Natural killer cell (primary cell): ENCODE measurements around the gene SPRED3. TPM values are rescaled to one million over a fixed set of nuclear protein-coding genes. Genes with fewer than 3 reads are reported as not detected.

Source experiments
- ATAC-seq, 3 donors: fragments of 150-1000 bp in 2 of 3; fragments of 200-7000 bp in 1 of 3; cut with Tn5 transposase; 1 replicate in 1 of 3; 2 replicates in 2 of 3; pipeline ENCODE4 v1.10.0; 2021; ENCODE audit warnings: mild to moderate bottlenecking in 2 of 3, moderate library complexity in 2 of 3
- DNase-seq, 2 donors: peaks; one replicate each; pipeline versions ENCODE4 v3.0.0 to v3.0.0-alpha.2; 2013 to 2021; ENCODE audit warnings: mixed read lengths in 1 of 2
- H3K27ac ChIP-seq: one replicate; pipeline ENCODE4 v1.5.1; 2013; ENCODE audit warnings: mild to moderate bottlenecking, low read length
- H3K27me3 ChIP-seq: one replicate; pipeline ENCODE4 v1.6.1; 2013; ENCODE audit warnings: low read length; ENCODE audit not compliant: control insufficient read depth, insufficient read depth
- H3K36me3 ChIP-seq: one replicate; pipeline ENCODE4 v1.6.1; 2013; ENCODE audit warnings: low read length; ENCODE audit not compliant: control insufficient read depth, insufficient read depth
- H3K4me1 ChIP-seq: one replicate; pipeline ENCODE4 v1.6.1; 2013; ENCODE audit warnings: low read length; ENCODE audit not compliant: control insufficient read depth, insufficient read depth
- H3K4me3 ChIP-seq: one replicate; pipeline ENCODE4 v1.5.1; 2013; ENCODE audit warnings: low read length
- H3K9me3 ChIP-seq: one replicate; pipeline ENCODE4 v1.6.1; 2013; ENCODE audit warnings: low read length; ENCODE audit not compliant: control insufficient read depth, insufficient read depth
- H3K27ac Mint-ChIP-seq, 2 donors: one replicate each; pipeline ENCODE4 v1.8.0; 2022; ENCODE audit warnings: mild to moderate bottlenecking in 2 of 2, mixed read lengths in 2 of 2, moderate library complexity in 1 of 2
- H3K27me3 Mint-ChIP-seq, 2 donors: one replicate each; pipeline ENCODE4 v1.8.0; 2022; ENCODE audit warnings: low read depth in 2 of 2, mixed read lengths in 2 of 2
- H3K36me3 Mint-ChIP-seq: one replicate; pipeline ENCODE4 v1.8.0; 2022; ENCODE audit warnings: mixed read lengths
- H3K4me1 Mint-ChIP-seq, 2 donors: one replicate each; pipeline ENCODE4 v1.8.0; 2022; ENCODE audit warnings: mixed read lengths in 2 of 2
- H3K4me3 Mint-ChIP-seq: one replicate; pipeline ENCODE4 v1.8.0; 2022; ENCODE audit warnings: mild to moderate bottlenecking, moderate library complexity, mixed read lengths
- H3K9me3 Mint-ChIP-seq, 2 donors: one replicate each; pipeline ENCODE4 v1.8.0; 2022; ENCODE audit warnings: mixed read lengths in 2 of 2
- CTCF ChIP-seq: fragments of 200-600 bp; IDR thresholded peaks from one replicate; pipeline ENCODE4 v1.8.0; 2022; ENCODE audit warnings: antibody characterized with exemption
- WGBS: methylation state at CpG from one replicate; pipeline ENCODE4 v1.1.7; 2013; ENCODE audit warnings: missing lambda C conversion rate; ENCODE audit not compliant: insufficient coverage; 5-methylcytosine and 5-hydroxymethylcytosine counted together
- intact Hi-C: fragments of 100-400 bp; cut with micrococcal nuclease; formaldehyde crosslinking; loops from one replicate; pipeline ENCODE4 v1.14.2; 2022
- total RNA-seq, 4 donors: library from RNA; stranded (reverse); fragments of 120-200 nt in 1 of 4; gene quantifications; one replicate each; pipeline versions ENCODE4 v1.2.3 to v1.2.4, GENCODE V29; 2013 to 2022

The SPRED3 gene
- total RNA-seq, 3 donors from 2014 or later (not counting 1 experiment from before 2014, with no cell fraction given) = 1.1 to 4.2 (median 1.3) TPM

- intact Hi-C loops = no loop called here
- peaks cover 16% of the 10 kb centered on the region for H3K27me3 ChIP-seq
- H3K4me1 ChIP-seq = peaks cover 35% of the 10 kb centered on the region
- peaks cover 21% of the 10 kb centered on the region for H3K36me3 ChIP-seq
- peaks cover 13 to 20% of the 10 kb centered on the region in 2 donors for H3K27me3 Mint-ChIP-seq
- H3K4me1 Mint-ChIP-seq = peaks cover 12 to 19% of the 10 kb centered on the region in 2 donors
- H3K9me3 ChIP-seq = no peaks in the 10 kb centered on the region
- H3K4me3 ChIP-seq = peak overlapping the region; percentile 30
- H3K27ac ChIP-seq = no peak overlapping the region
- H3K9me3 Mint-ChIP-seq = no peaks in the 10 kb centered on the region
- no peak for TF ChIP-seq CTCF
- H3K4me3 Mint-ChIP-seq = peak overlapping the region; percentile 94
- peaks cover 11% of the 10 kb centered on the region for H3K36me3 Mint-ChIP-seq
- H3K27ac Mint-ChIP-seq = peak overlapping the region; percentile 72 to 90
- WGBS = 6% methylated on average over 36 of the region's 36 CpGs
- ATAC-seq (no peak), DNase-seq (no peak)
These were observed 1.4 kb upstream of the SPRED3 start for GRCh38 chr19:38386971-38387549.

GRCh38 chr19:38387550-38388348 lies 748 bp upstream of the SPRED3 start, which contains the start of gene GGN:
Gene GGN (minus strand): TSS chr19:38388034. CDS start chr19:38387261, 773 bp downstream.
- no peak for TF ChIP-seq CTCF
- Histone ChIP-seq H3K27ac (no peak within 1 kb of the TSS), H3K4me1 (peaks cover 35% of the 10 kb centered on the region), H3K4me3 (peak within 1 kb of the TSS; percentile 30), H3K27me3 (peaks cover 16% of the 10 kb centered on the region), H3K36me3 (peaks cover 16% of the 10 kb centered on the region), H3K9me3 (no peaks in the 10 kb centered on the region)
- no peaks in the 10 kb centered on the region for H3K9me3 Mint-ChIP-seq
- peaks cover 9% of the 10 kb centered on the region for H3K36me3 Mint-ChIP-seq
- H3K4me1 Mint-ChIP-seq = peaks cover 12 to 19% of the 10 kb centered on the region in 2 donors
- peak; percentile 74 to 88 for DNase-seq
- intact Hi-C loops = loop anchor here (2.0 kb wide), 1 partner anchor 13 kb away; the partner anchor contains the start of gene PSMD8
- WGBS = under 1% methylated on average over 51 of the region's 51 CpGs
- peak within 1 kb of the TSS; percentile 72 to 90 for H3K27ac Mint-ChIP-seq
- peak; percentile 76 to 82 (median 78) for ATAC-seq
- peaks cover 13 to 20% of the 10 kb centered on the region in 2 donors for H3K27me3 Mint-ChIP-seq
- H3K4me3 Mint-ChIP-seq = peak within 1 kb of the TSS; percentile 94

DNA sequence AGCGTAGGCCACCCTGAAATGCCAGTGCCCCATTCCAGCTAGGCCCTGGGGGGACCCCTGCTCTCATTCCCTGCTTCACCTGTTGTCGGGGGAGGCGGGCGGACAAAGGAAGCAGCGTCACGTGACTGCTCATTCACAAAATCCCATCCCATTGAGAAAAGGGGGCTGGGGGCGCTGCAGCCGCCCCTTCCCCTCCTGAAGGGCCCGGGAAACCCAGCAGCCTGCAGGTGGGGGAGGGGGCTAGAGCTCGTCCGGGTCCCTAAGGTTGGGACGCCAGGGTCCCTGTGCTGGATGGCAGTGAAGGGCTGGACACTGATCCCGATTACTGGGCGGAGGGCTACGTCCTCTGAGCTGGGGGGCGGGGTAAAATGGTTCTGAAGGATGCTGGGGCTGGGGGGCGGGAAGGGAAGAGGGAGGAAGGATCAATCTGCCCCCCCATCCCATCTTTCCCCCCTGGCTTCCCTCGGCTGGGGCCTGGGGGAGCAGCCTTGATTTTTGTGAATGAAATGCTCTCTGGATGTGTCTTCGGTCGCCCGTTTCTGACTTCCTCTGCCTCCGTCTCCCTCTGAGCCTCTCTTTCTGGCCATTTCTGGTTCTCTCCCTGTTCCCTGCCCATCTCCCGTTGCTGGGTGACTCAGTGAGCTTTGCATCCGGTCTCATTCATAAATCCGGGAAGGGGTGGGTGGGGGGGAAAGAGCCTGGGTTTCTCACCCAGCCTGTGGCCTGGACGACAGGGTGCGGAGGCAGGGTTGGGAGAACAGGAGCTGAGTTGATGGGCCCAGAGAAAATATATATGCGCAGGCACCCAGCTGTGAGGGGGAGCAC lies 816 bp downstream of the SPRED3 start:
- no peak for TF ChIP-seq CTCF
- Histone ChIP-seq H3K36me3 (peaks cover 2% of the 10 kb centered on the region), H3K4me3 (no peak overlapping the region), H3K27me3 (peaks cover 19% of the 10 kb centered on the region), H3K9me3 (no peaks in the 10 kb centered on the region), H3K4me1 (peaks cover 36% of the 10 kb centered on the region), H3K27ac (no peak overlapping the region)
- H3K27ac Mint-ChIP-seq = no peak overlapping the region
- 7% methylated on average over 26 of the region's 28 CpGs for WGBS
- H3K4me1 Mint-ChIP-seq = peaks cover 19 to 25% of the 10 kb centered on the region in 2 donors
- ATAC-seq (no peak), DNase-seq (no peak)
- no peaks in the 10 kb centered on the region for H3K36me3 Mint-ChIP-seq
- intact Hi-C loops = loop anchor here (2.0 kb wide), 1 partner anchor 15 kb away; the partner anchor contains the start of gene PSMD8
- H3K4me3 Mint-ChIP-seq = peak overlapping the region; percentile 58
- peaks cover 28 to 30% of the 10 kb centered on the region in 2 donors for H3K27me3 Mint-ChIP-seq
- no peaks in the 10 kb centered on the region for H3K9me3 Mint-ChIP-seq
